K562 (cell line): ENCODE measurements around the gene NEURL2. TPM values are rescaled to one million over a fixed set of nuclear protein-coding genes. Genes with fewer than 3 reads are reported as not detected.

Experiments used
- ETV5 ChIP-seq: sonication (generic); formaldehyde crosslinking; IDR thresholded peaks from 2 replicates; pipeline ENCODE4 v1.4.0; 2020; ENCODE audit warnings: low read depth, mild to moderate bottlenecking, missing genetic modification reagents
- HDAC1 ChIP-seq, 2 experiments: fragments of 450-650 bp; IDR thresholded peaks; 2 replicates each; pipeline ENCODE4 v1.6.1; 2016 to 2017; ENCODE audit warnings: inconsistent platforms in 1 of 2, mild to moderate bottlenecking in 1 of 2, moderate library complexity in 1 of 2
- POLR2G ChIP-seq: fragments of 200-400 bp; formaldehyde crosslinking; IDR thresholded peaks from 2 replicates; pipeline ENCODE4 v1.6.1; 2017; ENCODE audit warnings: low read depth, mild to moderate bottlenecking, antibody characterized with exemption, low read length, moderate library complexity
- PTRF ChIP-seq: fragments of 450-650 bp; IDR thresholded peaks from 2 replicates; pipeline ENCODE4 v1.6.1; 2016; ENCODE audit warnings: mild to moderate bottlenecking, missing genetic modification characterization, missing compliant biosample characterization
- SP2 ChIP-seq: IDR thresholded peaks from 2 replicates; pipeline ENCODE4 v1.6.1; 2011; ENCODE audit warnings: mild to moderate bottlenecking, low read depth, low read length, moderate library complexity; ENCODE audit not compliant: poor library complexity, severe bottlenecking; ENCODE audit errors: extremely low read depth
- SREBF2 ChIP-seq: sonication (generic); formaldehyde crosslinking; IDR thresholded peaks from 2 replicates; pipeline ENCODE4 v1.4.0; 2020; ENCODE audit warnings: mild to moderate bottlenecking, missing genetic modification reagents
- polyA plus RNA-seq, 8 experiments: library from polyadenylated mRNA; depleted of rRNA in 4 of 8; stranded (reverse) in 5 of 8; unstranded in 3 of 8; fragments of >200 nt; fragmentation: Nextera tagmentation in 2 of 8; fragmentation: Illumina TruSeq in 1 of 8; extraction: Ambion mirVana in 2 of 8; extraction: Trizol in 1 of 8; gene quantifications; 2 replicates each; pipeline versions ENCODE4 v1.2.1 to v1.2.3, GENCODE V29; 2011 to 2014; ENCODE audit warnings: inconsistent platforms in 1 of 8, missing spikeins in 1 of 8
- total RNA-seq, 7 experiments: library from RNA; depleted of rRNA in 6 of 7; stranded (reverse); fragments of >200 nt in 6 of 7; fragmentation: Illumina TruSeq in 2 of 7; extraction: Trizol in 2 of 7; gene quantifications; 2 replicates each; pipeline versions ENCODE4 v1.2.1 to v1.2.3, GENCODE V29; 2011 to 2021; ENCODE audit warnings: low replicate concordance in 1 of 7
- TF ChIP-seq, protein P1 (sequence below): fragments of 450-650 bp; formaldehyde crosslinking; IDR thresholded peaks from 2 replicates; pipeline ENCODE4 v1.4.0; 2020; ENCODE audit warnings: mild to moderate bottlenecking, moderate library complexity
- TF ChIP-seq, protein P2 (sequence below): fragments of 450-650 bp; IDR thresholded peaks from 2 replicates; pipeline ENCODE4 v1.6.1; 2016; ENCODE audit warnings: borderline replicate concordance
- TF ChIP-seq, protein P3 (sequence below): fragments of 250-450 bp; sonication (Bioruptor Pico); IDR thresholded peaks from 2 replicates; pipeline ENCODE4 v1.5.0; 2021
- TF ChIP-seq, protein P4 (sequence below): fragments of 250-450 bp; sonication (Bioruptor Pico); IDR thresholded peaks from 2 replicates; pipeline ENCODE4 v1.8.0; 2021; ENCODE audit warnings: borderline replicate concordance, mild to moderate bottlenecking, moderate library complexity; ENCODE audit not compliant: poor library complexity, severe bottlenecking
- TF ChIP-seq, protein P5 (sequence below): fragments of 450-650 bp; IDR thresholded peaks from 2 replicates; pipeline ENCODE4 v1.6.1; 2017; ENCODE audit warnings: antibody characterized with exemption
- TF ChIP-seq, protein P6 (sequence below): fragments of 250-450 bp; sonication (Bioruptor Pico); IDR thresholded peaks from 2 replicates; pipeline ENCODE4 v1.4.0; 2020; ENCODE audit warnings: mild to moderate bottlenecking
- TF ChIP-seq, protein P7 (sequence below): fragments of 250-450 bp; sonication (Bioruptor Pico); IDR thresholded peaks from 2 replicates; pipeline ENCODE4 v1.8.0; 2022; ENCODE audit warnings: inconsistent platforms, mild to moderate bottlenecking, moderate library complexity, borderline replicate concordance

The NEURL2 gene
- total and polyA plus RNA-seq, 9 of the 15 experiments (the other 6 are each of a cell fraction or from before 2014, with no cell fraction given) = 0.22 to 1.9 (median 0.50) TPM; not detected in 1

DNA sequence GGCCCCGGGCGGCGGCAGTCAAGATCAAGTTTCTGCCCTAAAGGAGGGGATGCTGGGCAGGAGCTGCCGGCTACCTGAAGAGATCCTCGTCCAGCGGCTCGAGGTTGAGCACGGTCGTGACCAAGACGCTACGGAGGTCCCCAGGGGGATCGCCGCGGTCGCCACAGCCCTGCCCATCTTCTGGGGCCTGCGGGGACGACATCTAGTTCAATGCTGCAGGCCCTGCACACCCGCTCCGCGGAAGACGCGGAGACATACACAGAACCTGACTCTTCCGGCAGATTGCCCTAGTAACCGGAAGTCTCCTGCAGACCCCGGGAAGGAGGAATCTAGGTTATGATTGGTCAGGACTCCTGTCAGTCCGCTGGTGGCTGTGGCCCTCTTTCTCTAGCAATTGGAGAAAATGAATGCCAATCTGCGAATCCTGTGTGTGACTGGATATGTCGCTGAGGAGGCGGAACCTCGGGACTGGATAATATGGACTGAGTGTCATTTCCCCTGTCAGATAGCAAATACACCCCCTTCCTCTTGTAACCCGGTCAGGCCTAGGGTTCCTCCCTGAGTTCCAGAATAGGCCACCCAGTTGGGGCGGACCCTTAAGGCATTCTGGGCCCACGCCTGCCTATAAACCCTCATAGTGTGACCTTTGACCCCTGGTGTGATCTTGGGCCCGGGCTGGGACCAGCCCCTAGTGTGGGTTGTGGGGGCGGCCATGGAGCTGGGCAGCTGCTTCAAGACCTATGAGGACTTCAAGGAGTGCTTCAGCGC is 33.7 kb downstream of the NEURL2 start, which contains the start of the genes ACOT8 and ZSWIM3 (continued):
- TF ChIP-seq, protein P1, sequence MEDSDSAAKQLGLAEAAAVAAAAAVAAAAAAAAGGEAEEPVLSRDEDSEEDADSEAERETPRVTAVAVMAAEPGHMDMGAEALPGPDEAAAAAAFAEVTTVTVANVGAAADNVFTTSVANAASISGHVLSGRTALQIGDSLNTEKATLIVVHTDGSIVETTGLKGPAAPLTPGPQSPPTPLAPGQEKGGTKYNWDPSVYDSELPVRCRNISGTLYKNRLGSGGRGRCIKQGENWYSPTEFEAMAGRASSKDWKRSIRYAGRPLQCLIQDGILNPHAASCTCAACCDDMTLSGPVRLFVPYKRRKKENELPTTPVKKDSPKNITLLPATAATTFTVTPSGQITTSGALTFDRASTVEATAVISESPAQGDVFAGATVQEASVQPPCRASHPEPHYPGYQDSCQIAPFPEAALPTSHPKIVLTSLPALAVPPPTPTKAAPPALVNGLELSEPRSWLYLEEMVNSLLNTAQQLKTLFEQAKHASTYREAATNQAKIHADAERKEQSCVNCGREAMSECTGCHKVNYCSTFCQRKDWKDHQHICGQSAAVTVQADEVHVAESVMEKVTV (CRISPR knock-in tag) = no peak
- peak in 1 of 2 experiments; percentile 68; a peak in 1 of 4 replicates for TF ChIP-seq HDAC1 (IDR thresholded peaks at IDR 0.05)
- TF ChIP-seq, protein P2, sequence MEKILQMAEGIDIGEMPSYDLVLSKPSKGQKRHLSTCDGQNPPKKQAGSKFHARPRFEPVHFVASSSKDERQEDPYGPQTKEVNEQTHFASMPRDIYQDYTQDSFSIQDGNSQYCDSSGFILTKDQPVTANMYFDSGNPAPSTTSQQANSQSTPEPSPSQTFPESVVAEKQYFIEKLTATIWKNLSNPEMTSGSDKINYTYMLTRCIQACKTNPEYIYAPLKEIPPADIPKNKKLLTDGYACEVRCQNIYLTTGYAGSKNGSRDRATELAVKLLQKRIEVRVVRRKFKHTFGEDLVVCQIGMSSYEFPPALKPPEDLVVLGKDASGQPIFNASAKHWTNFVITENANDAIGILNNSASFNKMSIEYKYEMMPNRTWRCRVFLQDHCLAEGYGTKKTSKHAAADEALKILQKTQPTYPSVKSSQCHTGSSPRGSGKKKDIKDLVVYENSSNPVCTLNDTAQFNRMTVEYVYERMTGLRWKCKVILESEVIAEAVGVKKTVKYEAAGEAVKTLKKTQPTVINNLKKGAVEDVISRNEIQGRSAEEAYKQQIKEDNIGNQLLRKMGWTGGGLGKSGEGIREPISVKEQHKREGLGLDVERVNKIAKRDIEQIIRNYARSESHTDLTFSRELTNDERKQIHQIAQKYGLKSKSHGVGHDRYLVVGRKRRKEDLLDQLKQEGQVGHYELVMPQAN = peak; percentile 41
- peak; percentile 98 for TF ChIP-seq SP2
- TF ChIP-seq, protein P3, sequence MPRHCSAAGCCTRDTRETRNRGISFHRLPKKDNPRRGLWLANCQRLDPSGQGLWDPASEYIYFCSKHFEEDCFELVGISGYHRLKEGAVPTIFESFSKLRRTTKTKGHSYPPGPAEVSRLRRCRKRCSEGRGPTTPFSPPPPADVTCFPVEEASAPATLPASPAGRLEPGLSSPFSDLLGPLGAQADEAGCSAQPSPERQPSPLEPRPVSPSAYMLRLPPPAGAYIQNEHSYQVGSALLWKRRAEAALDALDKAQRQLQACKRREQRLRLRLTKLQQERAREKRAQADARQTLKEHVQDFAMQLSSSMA (CRISPR knock-in tag) = no peak
- TF ChIP-seq, protein P4, sequence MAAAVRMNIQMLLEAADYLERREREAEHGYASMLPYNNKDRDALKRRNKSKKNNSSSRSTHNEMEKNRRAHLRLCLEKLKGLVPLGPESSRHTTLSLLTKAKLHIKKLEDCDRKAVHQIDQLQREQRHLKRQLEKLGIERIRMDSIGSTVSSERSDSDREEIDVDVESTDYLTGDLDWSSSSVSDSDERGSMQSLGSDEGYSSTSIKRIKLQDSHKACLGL (CRISPR knock-in tag) = no peak
- TF ChIP-seq ETV5 = peak; percentile 65; the same call in 1 of the 2 replicates
- TF ChIP-seq SREBF2 (CRISPR knock-in tag) = no peak
- peak; percentile 84 for TF ChIP-seq POLR2G
- TF ChIP-seq, protein P5, sequence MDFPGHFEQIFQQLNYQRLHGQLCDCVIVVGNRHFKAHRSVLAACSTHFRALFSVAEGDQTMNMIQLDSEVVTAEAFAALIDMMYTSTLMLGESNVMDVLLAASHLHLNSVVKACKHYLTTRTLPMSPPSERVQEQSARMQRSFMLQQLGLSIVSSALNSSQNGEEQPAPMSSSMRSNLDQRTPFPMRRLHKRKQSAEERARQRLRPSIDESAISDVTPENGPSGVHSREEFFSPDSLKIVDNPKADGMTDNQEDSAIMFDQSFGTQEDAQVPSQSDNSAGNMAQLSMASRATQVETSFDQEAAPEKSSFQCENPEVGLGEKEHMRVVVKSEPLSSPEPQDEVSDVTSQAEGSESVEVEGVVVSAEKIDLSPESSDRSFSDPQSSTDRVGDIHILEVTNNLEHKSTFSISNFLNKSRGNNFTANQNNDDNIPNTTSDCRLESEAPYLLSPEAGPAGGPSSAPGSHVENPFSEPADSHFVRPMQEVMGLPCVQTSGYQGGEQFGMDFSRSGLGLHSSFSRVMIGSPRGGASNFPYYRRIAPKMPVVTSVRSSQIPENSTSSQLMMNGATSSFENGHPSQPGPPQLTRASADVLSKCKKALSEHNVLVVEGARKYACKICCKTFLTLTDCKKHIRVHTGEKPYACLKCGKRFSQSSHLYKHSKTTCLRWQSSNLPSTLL = no peak
- TF ChIP-seq, protein P6, sequence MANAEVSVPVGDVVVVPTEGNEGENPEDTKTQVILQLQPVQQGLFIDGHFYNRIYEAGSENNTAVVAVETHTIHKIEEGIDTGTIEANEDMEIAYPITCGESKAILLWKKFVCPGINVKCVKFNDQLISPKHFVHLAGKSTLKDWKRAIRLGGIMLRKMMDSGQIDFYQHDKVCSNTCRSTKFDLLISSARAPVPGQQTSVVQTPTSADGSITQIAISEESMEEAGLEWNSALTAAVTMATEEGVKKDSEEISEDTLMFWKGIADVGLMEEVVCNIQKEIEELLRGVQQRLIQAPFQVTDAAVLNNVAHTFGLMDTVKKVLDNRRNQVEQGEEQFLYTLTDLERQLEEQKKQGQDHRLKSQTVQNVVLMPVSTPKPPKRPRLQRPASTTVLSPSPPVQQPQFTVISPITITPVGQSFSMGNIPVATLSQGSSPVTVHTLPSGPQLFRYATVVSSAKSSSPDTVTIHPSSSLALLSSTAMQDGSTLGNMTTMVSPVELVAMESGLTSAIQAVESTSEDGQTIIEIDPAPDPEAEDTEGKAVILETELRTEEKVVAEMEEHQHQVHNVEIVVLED (CRISPR knock-in tag) = no peak
- TF ChIP-seq PTRF = no peak
- TF ChIP-seq, protein P7, sequence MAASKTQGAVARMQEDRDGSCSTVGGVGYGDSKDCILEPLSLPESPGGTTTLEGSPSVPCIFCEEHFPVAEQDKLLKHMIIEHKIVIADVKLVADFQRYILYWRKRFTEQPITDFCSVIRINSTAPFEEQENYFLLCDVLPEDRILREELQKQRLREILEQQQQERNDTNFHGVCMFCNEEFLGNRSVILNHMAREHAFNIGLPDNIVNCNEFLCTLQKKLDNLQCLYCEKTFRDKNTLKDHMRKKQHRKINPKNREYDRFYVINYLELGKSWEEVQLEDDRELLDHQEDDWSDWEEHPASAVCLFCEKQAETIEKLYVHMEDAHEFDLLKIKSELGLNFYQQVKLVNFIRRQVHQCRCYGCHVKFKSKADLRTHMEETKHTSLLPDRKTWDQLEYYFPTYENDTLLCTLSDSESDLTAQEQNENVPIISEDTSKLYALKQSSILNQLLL (CRISPR knock-in tag) = no peak
